Heart left ventricle (tissue), 16 donors: Measurements from ENCODE around the gene CEP112. TPM values are rescaled to one million over a fixed set of nuclear protein-coding genes. Genes with fewer than 3 reads are reported as not detected.

ENCODE experiments used
- ATAC-seq, 4 donors: fragments of 200-7000 bp; cut with Tn5 transposase; one replicate each; pipeline ENCODE4 v1.9.1; 2020 to 2022; ENCODE audit warnings: moderate library complexity in 4 of 4, mild to moderate bottlenecking in 3 of 4, moderate number of reproducible peaks in 1 of 4
- DNase-seq, 5 donors: peaks; one replicate each; pipeline ENCODE4 v3.0.0-alpha.2; 2020
- H3K27ac ChIP-seq, 12 donors: fragments of 200-600 bp; sonication (generic) in 4 of 12; one replicate each; pipeline versions ENCODE4 v1.5.0 to v1.8.0; 2016 to 2022; ENCODE audit warnings: mild to moderate bottlenecking in 2 of 12
- H3K27me3 ChIP-seq, 9 donors: fragments of 200-600 bp; sonication (generic) in 2 of 9; one replicate each; pipeline versions ENCODE4 v1.5.1 to v1.8.0; 2016 to 2022; ENCODE audit warnings: mild to moderate bottlenecking in 3 of 9
- H3K36me3 ChIP-seq, 9 donors: fragments of 200-600 bp; sonication (generic) in 2 of 9; one replicate each; pipeline versions ENCODE4 v1.5.0 to v1.8.0; 2018 to 2022; ENCODE audit warnings: mild to moderate bottlenecking in 2 of 9
- H3K4me1 ChIP-seq, 12 donors: fragments of 200-600 bp; sonication (generic) in 4 of 12; one replicate each; pipeline versions ENCODE4 v1.5.0 to v1.8.0; 2016 to 2022; ENCODE audit warnings: mild to moderate bottlenecking in 3 of 12
- H3K4me3 ChIP-seq, 12 donors: fragments of 200-600 bp; sonication (generic) in 4 of 12; one replicate each; pipeline versions ENCODE4 v1.5.0 to v1.8.0; 2017 to 2022; ENCODE audit warnings: mild to moderate bottlenecking in 9 of 12, moderate library complexity in 4 of 12
- H3K9me3 ChIP-seq, 12 donors: fragments of 200-600 bp; sonication (generic) in 4 of 12; one replicate each; pipeline versions ENCODE4 v1.5.0 to v1.8.0; 2016 to 2022; ENCODE audit warnings: mild to moderate bottlenecking in 1 of 12
- POLR2A ChIP-seq, 2 donors: fragments of 450-650 bp; IDR thresholded peaks; one replicate each; pipeline ENCODE4 v1.6.1; 2017; ENCODE audit warnings: antibody characterized with exemption in 2 of 2, mild to moderate bottlenecking in 2 of 2, moderate library complexity in 2 of 2
- WGBS, 4 donors: extraction: QIAGEN DNeasy Blood & Tissue Kit in 2 of 4; methylation state at CpG; one replicate each; pipeline versions ENCODE4 v1.1.5 to v1.1.7; 2013 to 2018; 5-methylcytosine and 5-hydroxymethylcytosine counted together
- intact Hi-C, 10 donors: fragments of 100-400 bp; cut with DNase I; formaldehyde crosslinking; loops; one replicate each; pipeline versions ENCODE4 v1.11.1 to v1.14.2; 2022
- polyA plus RNA-seq, 2 donors: library from polyadenylated mRNA; stranded (reverse); fragments of 200-250 nt; gene quantifications; one replicate each; pipeline ENCODE4 v1.2.3, GENCODE V29; 2013
- total RNA-seq, 9 donors: library from RNA; depleted of rRNA in 2 of 9; stranded (reverse); fragments of >200 nt in 2 of 9; fragmentation: NEBNext Ultra II Directional in 3 of 9; extraction: Animal tissue kit (Norgen Biotek cat#: 25700) in 3 of 9; gene quantifications; one replicate each; pipeline versions ENCODE4 v1.1.0 to v1.2.4, GENCODE V29; 2016 to 2023
- TF ChIP-seq, protein P1 (sequence below), 12 donors: fragments of 200-600 bp; sonication (generic) in 4 of 12; IDR thresholded peaks; one replicate each; pipeline versions ENCODE4 v1.5.0 to v1.8.0; 2018 to 2022; ENCODE audit warnings: antibody characterized with exemption in 12 of 12, mild to moderate bottlenecking in 5 of 12
- donor health status: ischemic (EF 13 %, LVEDD 7.1; RV severe dilation, severe dysfunction).
- donor health status: healthy with polysubstance abuse.
- donor health status: DM: no; HTN: yes; CAD: no.
- donor health status: DM: no; HTN: no; CAD: no.
- donor health status: ischemic (EF 25% LVEDD 6.9; RV normal size, moderate dysfunction).
- donor health status: ischemic (EF 25% LVEDD 5.7; RV mildly dilated, moderate dysfunction).
- donor health status: healthy.
- donor health status: DM: yes; HTN: yes; CAD: no.
- donor health status: ischemic (EF 35%, LVEDD 5.7; RV mildly dilated, moderate dysfunction).
- donor health status: nonischemic (EF 11% LVEDD 7.7; RV severe dilation, severe dysfunction).
- donor health status: DM: yes; HTN: yes; CAD: no.
- donor health status: PGD.
- donor health status: ischemic (EF 29% LVEDD 5.4; RV normal size, mild dysfunction).
- donor health status: nonischemic (EF 23%, LVEDD 6.1; RV moderate dilation, normal function).

The CEP112 gene
- total and polyA plus RNA-seq, 11 donors = 5.5 to 28.3 (median 14.3) TPM

DNA sequence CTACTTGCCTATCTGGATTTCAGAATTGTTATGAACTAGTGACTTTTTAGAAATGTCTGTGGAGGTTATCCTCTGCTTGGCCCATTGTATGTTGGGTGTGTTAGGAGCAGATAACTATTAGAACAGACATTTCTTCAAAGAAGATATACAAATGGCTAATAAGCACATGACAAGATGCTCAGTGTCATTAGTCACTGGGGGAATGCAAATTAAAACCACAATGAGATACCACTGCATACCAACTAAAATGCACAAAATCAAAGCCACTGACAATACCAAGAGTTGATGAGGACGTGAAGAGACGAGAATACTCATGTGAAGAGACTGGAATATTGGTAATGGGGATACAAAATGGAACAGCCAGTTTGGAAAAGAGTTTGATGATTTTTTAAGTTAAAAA is 39.2 kb downstream of the CEP112 start:
- no peaks in the 10 kb centered on the region for H3K4me1 ChIP-seq
- no peak overlapping the region for H3K4me3 ChIP-seq
- 49 to 100% (median 96%) methylated on average over 2 of the region's 2 CpGs for WGBS, 4 donors
- H3K36me3 ChIP-seq = peaks cover 0 to 14% (median 0%) of the 10 kb centered on the region in 9 donors
- peaks cover 0 to 5% (median 0%) of the 10 kb centered on the region in 12 donors for H3K9me3 ChIP-seq
- H3K27ac ChIP-seq = no peak overlapping the region
- no peak for DNase-seq
- ATAC-seq = no peak
- TF ChIP-seq, protein P1, sequence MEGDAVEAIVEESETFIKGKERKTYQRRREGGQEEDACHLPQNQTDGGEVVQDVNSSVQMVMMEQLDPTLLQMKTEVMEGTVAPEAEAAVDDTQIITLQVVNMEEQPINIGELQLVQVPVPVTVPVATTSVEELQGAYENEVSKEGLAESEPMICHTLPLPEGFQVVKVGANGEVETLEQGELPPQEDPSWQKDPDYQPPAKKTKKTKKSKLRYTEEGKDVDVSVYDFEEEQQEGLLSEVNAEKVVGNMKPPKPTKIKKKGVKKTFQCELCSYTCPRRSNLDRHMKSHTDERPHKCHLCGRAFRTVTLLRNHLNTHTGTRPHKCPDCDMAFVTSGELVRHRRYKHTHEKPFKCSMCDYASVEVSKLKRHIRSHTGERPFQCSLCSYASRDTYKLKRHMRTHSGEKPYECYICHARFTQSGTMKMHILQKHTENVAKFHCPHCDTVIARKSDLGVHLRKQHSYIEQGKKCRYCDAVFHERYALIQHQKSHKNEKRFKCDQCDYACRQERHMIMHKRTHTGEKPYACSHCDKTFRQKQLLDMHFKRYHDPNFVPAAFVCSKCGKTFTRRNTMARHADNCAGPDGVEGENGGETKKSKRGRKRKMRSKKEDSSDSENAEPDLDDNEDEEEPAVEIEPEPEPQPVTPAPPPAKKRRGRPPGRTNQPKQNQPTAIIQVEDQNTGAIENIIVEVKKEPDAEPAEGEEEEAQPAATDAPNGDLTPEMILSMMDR (IDR thresholded peaks at IDR 0.05) = no peak
- TF ChIP-seq POLR2A (IDR thresholded peaks at IDR 0.05) = no peak
- intact Hi-C loops = no loop called here
- H3K27me3 ChIP-seq = no peaks in the 10 kb centered on the region

DNA sequence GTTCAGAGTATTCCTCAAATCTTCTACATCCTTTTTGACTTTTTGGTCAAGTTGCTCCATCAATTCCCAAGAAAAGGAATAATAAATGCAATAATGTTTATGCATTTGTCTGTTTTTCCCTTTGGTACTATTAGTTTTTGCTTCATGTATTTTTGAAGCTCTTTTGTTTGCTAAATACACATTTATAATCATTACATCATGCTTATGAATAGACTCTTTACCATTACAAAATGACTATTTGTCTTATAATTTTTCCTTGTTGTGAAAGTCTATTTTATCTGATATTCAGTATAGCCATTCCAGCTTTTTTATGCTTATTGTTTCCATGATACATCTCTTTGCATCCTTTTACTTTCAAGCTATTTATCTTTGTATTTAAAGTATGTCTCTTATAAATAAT is 41.2 kb downstream of the CEP112 start:
- no peak overlapping the region for H3K4me3 ChIP-seq
- ATAC-seq = no peak
- no peaks in the 10 kb centered on the region for H3K27me3 ChIP-seq
- no peaks in the 10 kb centered on the region for H3K9me3 ChIP-seq
- H3K36me3 ChIP-seq = peaks cover 0 to 6% (median 0%) of the 10 kb centered on the region in 9 donors
- intact Hi-C loops = no loop called here
- H3K27ac ChIP-seq = no peak overlapping the region
- no peak for DNase-seq
- TF ChIP-seq POLR2A (IDR thresholded peaks at IDR 0.05) = no peak
- TF ChIP-seq, protein P1 (IDR thresholded peaks at IDR 0.05) = no peak
- H3K4me1 ChIP-seq = no peaks in the 10 kb centered on the region

DNA sequence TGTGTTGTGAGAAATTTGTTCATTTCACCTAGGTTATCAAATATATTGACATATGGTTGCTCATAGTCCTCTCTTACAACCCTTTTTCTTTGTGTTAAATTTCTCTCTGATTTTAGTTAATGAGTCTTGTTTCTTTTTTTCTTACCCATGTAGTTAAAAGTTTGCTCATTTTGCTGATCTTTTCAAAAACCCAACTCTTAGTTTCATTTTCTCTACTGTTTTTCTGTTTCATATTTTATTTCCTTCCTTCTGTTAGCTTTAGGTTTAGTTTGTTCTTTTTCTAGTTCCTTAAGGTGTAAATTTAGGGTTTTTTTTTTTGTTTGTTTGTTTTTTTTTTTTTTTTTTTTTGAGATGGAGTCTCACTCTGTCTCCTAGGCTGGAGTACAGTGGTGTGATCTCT is 42.4 kb downstream of the CEP112 start:
- intact Hi-C loops = loop anchor here in 1 of 10 donors (5.0 kb wide), 1 partner anchor 308 kb away; no protein-coding TSS in a partner anchor
- Histone ChIP-seq H3K36me3 (peaks cover 0 to 6% (median 0%) of the 10 kb centered on the region in 9 donors), H3K4me1 (no peaks in the 10 kb centered on the region), H3K4me3 (no peak overlapping the region), H3K9me3 (no peaks in the 10 kb centered on the region), H3K27ac (no peak overlapping the region), H3K27me3 (no peaks in the 10 kb centered on the region)
- ATAC-seq (no peak), DNase-seq (no peak)
- TF ChIP-seq, protein P1 (IDR thresholded peaks at IDR 0.05) = no peak
- TF ChIP-seq POLR2A (IDR thresholded peaks at IDR 0.05) = no peak

DNA sequence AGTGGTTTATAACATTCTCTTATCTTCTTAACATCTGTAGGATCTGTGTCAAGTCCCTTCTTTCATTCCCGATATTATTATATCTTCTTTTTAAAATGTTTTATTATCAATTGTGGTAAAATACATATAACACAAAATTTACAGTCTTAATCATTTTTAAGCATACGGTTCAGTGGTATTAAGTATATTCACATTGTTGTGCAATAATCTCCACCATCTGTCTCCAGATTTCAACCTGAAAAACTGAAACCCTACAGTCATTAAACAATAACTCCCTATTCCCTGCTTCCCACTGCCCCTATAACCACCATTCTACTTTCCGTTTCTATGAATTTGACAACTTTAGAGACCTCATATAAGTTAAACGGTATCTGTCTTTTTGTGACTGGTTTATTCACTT is 45.5 kb downstream of the CEP112 start:
- TF ChIP-seq, protein P1 (IDR thresholded peaks at IDR 0.05) = no peak
- TF ChIP-seq POLR2A (IDR thresholded peaks at IDR 0.05) = no peak
- Histone ChIP-seq H3K36me3 (peaks cover 0 to 12% (median 0%) of the 10 kb centered on the region in 9 donors), H3K4me1 (no peaks in the 10 kb centered on the region), H3K4me3 (no peak overlapping the region), H3K27ac (no peak overlapping the region), H3K27me3 (no peaks in the 10 kb centered on the region), H3K9me3 (no peaks in the 10 kb centered on the region)
- ATAC-seq = no peak
- DNase-seq = no peak
- intact Hi-C loops = loop anchor here in 1 of 10 donors (5.0 kb wide), 1 partner anchor 311 kb away; no protein-coding TSS in a partner anchor
- 95 to 100% (median 98%) methylated on average over 4 of the region's 4 CpGs for WGBS, 4 donors
